MM.1S (cell line): Measurements from ENCODE around the gene WDR49.

Experiments
- EZH2phosphoT487 ChIP-seq: fragments of 300-600 bp; sonication (generic); IDR thresholded peaks from 2 replicates; pipeline ENCODE4 v1.6.1; 2018; ENCODE audit warnings: antibody characterized with exemption, low read length
- TF ChIP-seq, protein P1 (sequence below): fragments of 300-600 bp; sonication (generic); IDR thresholded peaks from 2 replicates; pipeline ENCODE4 v1.5.1; 2016; ENCODE audit warnings: antibody characterized with exemption, low read length, mixed read lengths

DNA sequence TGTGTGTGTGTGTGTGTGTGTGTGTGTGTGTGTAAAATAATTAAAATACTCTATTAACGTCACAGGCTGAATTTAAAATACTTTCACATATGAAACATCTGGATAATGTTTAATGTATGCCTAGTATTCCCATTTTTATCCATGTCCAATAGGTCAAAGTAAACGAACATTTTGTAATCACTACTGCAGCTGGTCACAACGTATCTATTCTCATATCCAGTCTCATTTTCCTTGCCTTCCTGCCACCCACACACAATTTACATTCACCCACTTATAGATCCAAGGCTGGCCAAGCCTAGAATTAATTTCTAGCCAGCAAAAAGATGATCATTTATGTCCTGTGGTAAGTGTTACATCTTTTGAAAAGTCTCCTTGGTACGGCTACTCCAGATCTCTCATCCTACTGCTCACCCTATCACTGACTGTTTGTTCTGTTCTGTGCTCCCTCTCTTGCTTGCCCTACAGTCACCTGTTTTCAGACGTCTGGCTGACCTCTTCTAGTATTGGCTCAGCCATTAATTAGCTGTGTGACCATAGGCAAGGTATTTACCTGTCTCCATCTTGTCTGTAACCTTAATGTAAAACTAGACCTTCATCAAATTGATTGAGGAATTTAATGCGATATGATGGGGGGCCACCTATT lies 197.5 kb downstream of the WDR49 start:
- TF ChIP-seq EZH2phosphoT487 = no peak
- TF ChIP-seq, protein P1, sequence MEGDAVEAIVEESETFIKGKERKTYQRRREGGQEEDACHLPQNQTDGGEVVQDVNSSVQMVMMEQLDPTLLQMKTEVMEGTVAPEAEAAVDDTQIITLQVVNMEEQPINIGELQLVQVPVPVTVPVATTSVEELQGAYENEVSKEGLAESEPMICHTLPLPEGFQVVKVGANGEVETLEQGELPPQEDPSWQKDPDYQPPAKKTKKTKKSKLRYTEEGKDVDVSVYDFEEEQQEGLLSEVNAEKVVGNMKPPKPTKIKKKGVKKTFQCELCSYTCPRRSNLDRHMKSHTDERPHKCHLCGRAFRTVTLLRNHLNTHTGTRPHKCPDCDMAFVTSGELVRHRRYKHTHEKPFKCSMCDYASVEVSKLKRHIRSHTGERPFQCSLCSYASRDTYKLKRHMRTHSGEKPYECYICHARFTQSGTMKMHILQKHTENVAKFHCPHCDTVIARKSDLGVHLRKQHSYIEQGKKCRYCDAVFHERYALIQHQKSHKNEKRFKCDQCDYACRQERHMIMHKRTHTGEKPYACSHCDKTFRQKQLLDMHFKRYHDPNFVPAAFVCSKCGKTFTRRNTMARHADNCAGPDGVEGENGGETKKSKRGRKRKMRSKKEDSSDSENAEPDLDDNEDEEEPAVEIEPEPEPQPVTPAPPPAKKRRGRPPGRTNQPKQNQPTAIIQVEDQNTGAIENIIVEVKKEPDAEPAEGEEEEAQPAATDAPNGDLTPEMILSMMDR = no peak
